HCT116 (cell line): ENCODE measurements around the gene PGAP3. TPM values are rescaled to one million over a fixed set of nuclear protein-coding genes. Genes with fewer than 3 reads are reported as not detected.

Experiments
- ATAC-seq: fragments of 200-7000 bp; cut with Tn5 transposase; 2 replicates; pipeline ENCODE4 v1.9.1; 2020; ENCODE audit warnings: mild to moderate bottlenecking, moderate library complexity
- BruUV-seq: library from RNA; stranded (reverse); fragments of 400-500 nt; replicated peaks from 2 replicates; lab custom pipeline; 2021; lab: Mats Ljungman, UMichigan
- CTCF ChIA-PET: fragments of 300-600 bp; sonication (Branson Sonifier 250); formaldehyde crosslinking; loops from one replicate; lab custom pipeline; 2021; ENCODE audit warnings: antibody characterized with exemption; lab: Charles Lee
- POLR2A ChIA-PET: fragments of 300-600, 350-600 bp; sonication (Branson Sonifier 250); formaldehyde crosslinking; loops from one replicate; lab custom pipeline; 2021; ENCODE audit warnings: antibody characterized with exemption; lab: Charles Lee
- RAD21 ChIA-PET, 2 experiments: fragments of 300-600 bp; sonication (Branson Sonifier 250); formaldehyde crosslinking; loops; one replicate each; lab custom pipeline; 2023; ENCODE audit warnings: low total read pairs in 2 of 2; ENCODE audit not compliant: uncharacterized antibody in 2 of 2, unreplicated experiment in 2 of 2, low non-redundant PET in 1 of 2; lab: Charles Lee
- DNase-seq: peaks from one replicate; pipeline ENCODE4 v3.0.0-alpha.2; 2010; ENCODE audit warnings: low read depth, low spot score
- H2AFZ ChIP-seq: fragments of 200-600 bp; shearing (Covaris generic), sonication (generic); 2 replicates; pipeline ENCODE4 v1.6.1; 2017; ENCODE audit warnings: low read depth, mixed run types, mixed read lengths, antibody characterized with exemption, low read length; ENCODE audit not compliant: poor library complexity, severe bottlenecking
- H3K27ac ChIP-seq: 2 replicates; pipeline ENCODE4 v1.5.1; 2012; ENCODE audit warnings: low read depth, low read length
- H3K27me3 ChIP-seq: fragments of 200-600 bp; sonication (generic); 2 replicates; pipeline ENCODE4 v1.6.1; 2016; ENCODE audit warnings: mixed run types, low read length, mixed read lengths; ENCODE audit not compliant: insufficient read depth
- H3K36me3 ChIP-seq, 2 experiments: fragments of 200-500 bp in 1 of 2; fragments of 200-600 bp in 1 of 2; sonication (Bioruptor generic) in 1 of 2; sonication (generic) in 1 of 2; 2 replicates each; pipeline versions ENCODE4 v1.5.1 to v1.6.1; 2014 to 2016; ENCODE audit warnings: low read length in 2 of 2, inconsistent platforms in 1 of 2, mixed read lengths in 1 of 2, mixed run types in 1 of 2; ENCODE audit not compliant: insufficient read depth in 2 of 2, control insufficient read depth in 1 of 2
- H3K4me1 ChIP-seq, 2 experiments: fragments of 200-600 bp in 1 of 2; sonication (generic) in 1 of 2; 2 replicates each; pipeline versions ENCODE4 v1.5.1 to v1.6.1; 2012 to 2017; ENCODE audit warnings: low read length in 2 of 2, inconsistent platforms in 1 of 2, mild to moderate bottlenecking in 1 of 2, mixed read lengths in 1 of 2, mixed run types in 1 of 2, moderate library complexity in 1 of 2; ENCODE audit not compliant: insufficient read depth in 2 of 2, control insufficient read depth in 1 of 2
- H3K4me2 ChIP-seq: fragments of 200-600 bp; sonication (generic); 2 replicates; pipeline ENCODE4 v1.6.1; 2017; ENCODE audit warnings: mixed run types, low read length, mixed read lengths
- H3K4me3 ChIP-seq, 2 experiments: fragments of 200-600 bp in 1 of 2; sonication (generic) in 1 of 2; replicated peaks in 1 of 2; 2 replicates each; pipeline ENCODE4 v1.5.1; 2011 to 2016; ENCODE audit warnings: low read length in 2 of 2, control low read depth in 1 of 2, low read depth in 1 of 2, mild to moderate bottlenecking in 1 of 2, mixed read lengths in 1 of 2, mixed run types in 1 of 2
- H3K79me2 ChIP-seq: fragments of 200-600 bp; sonication (generic); 2 replicates; pipeline ENCODE4 v1.6.1; 2017; ENCODE audit warnings: mild to moderate bottlenecking, mixed run types, low read length, moderate library complexity, mixed read lengths; ENCODE audit not compliant: insufficient read depth
- H3K9ac ChIP-seq: fragments of 200-600 bp; sonication (generic); 2 replicates; pipeline ENCODE4 v1.6.1; 2016; ENCODE audit warnings: low read length, mixed read lengths
- H3K9me2 ChIP-seq: fragments of 200-600 bp; sonication (generic), shearing (Covaris generic); 2 replicates; pipeline ENCODE4 v1.6.1; 2017; ENCODE audit warnings: mixed run types, mild to moderate bottlenecking, moderate library complexity; ENCODE audit not compliant: insufficient read depth
- H3K9me3 ChIP-seq, 2 experiments: fragments of 200-500 bp in 1 of 2; fragments of 200-600 bp in 1 of 2; sonication (Bioruptor generic) in 1 of 2; sonication (generic) in 1 of 2; 2 replicates each; pipeline ENCODE4 v1.6.1; 2014 to 2017; ENCODE audit warnings: low read length in 2 of 2, mixed read lengths in 2 of 2, inconsistent platforms in 1 of 2, low read depth in 1 of 2, mild to moderate bottlenecking in 1 of 2, mixed run types in 1 of 2, moderate library complexity in 1 of 2; ENCODE audit not compliant: control insufficient read depth in 1 of 2, insufficient read depth in 1 of 2
- H4K20me1 ChIP-seq: fragments of 200-600 bp; sonication (generic), shearing (Covaris generic); 2 replicates; pipeline ENCODE4 v1.6.1; 2017; ENCODE audit warnings: mixed run types, mild to moderate bottlenecking, moderate library complexity; ENCODE audit not compliant: insufficient read depth
- ELF1 ChIP-seq: IDR thresholded peaks from 2 replicates; pipeline ENCODE4 v1.6.1; 2012; ENCODE audit warnings: low read depth, borderline replicate concordance
- RAD21 ChIP-seq: IDR thresholded peaks from 2 replicates; pipeline ENCODE4 v1.6.1; 2012; ENCODE audit warnings: low read depth, mild to moderate bottlenecking
- intact Hi-C: fragments of 100-400 bp; cut with micrococcal nuclease; formaldehyde crosslinking; loops from 2 replicates; pipeline ENCODE4 v1.10.0; 2022
- total RNA-seq: library from RNA; stranded (reverse); gene quantifications from one replicate; pipeline ENCODE4 v1.2.1, GENCODE V29; 2021; ENCODE audit not compliant: unreplicated experiment
- TF ChIP-seq, protein P1 (sequence below): IDR thresholded peaks from 2 replicates; pipeline ENCODE4 v1.6.1; 2012; ENCODE audit warnings: low read depth
- TF ChIP-seq, protein P2 (sequence below), 3 experiments: fragments of 200-600 bp in 1 of 3; sonication (generic) in 1 of 3; IDR thresholded peaks in 2 of 3; conservative IDR thresholded peaks in 1 of 3; 2 replicates each; pipeline ENCODE4 v1.5.1; 2012 to 2017; ENCODE audit warnings: low read depth in 2 of 3, low read length in 2 of 3, antibody characterized with exemption in 1 of 3, borderline replicate concordance in 1 of 3, control low read depth in 1 of 3, mild to moderate bottlenecking in 1 of 3, mixed read lengths in 1 of 3, mixed run types in 1 of 3, moderate library complexity in 1 of 3; ENCODE audit not compliant: insufficient read depth in 1 of 3

The PGAP3 gene
- total RNA-seq, 1 experiment from 2014 or later = 15.2 TPM

DNA sequence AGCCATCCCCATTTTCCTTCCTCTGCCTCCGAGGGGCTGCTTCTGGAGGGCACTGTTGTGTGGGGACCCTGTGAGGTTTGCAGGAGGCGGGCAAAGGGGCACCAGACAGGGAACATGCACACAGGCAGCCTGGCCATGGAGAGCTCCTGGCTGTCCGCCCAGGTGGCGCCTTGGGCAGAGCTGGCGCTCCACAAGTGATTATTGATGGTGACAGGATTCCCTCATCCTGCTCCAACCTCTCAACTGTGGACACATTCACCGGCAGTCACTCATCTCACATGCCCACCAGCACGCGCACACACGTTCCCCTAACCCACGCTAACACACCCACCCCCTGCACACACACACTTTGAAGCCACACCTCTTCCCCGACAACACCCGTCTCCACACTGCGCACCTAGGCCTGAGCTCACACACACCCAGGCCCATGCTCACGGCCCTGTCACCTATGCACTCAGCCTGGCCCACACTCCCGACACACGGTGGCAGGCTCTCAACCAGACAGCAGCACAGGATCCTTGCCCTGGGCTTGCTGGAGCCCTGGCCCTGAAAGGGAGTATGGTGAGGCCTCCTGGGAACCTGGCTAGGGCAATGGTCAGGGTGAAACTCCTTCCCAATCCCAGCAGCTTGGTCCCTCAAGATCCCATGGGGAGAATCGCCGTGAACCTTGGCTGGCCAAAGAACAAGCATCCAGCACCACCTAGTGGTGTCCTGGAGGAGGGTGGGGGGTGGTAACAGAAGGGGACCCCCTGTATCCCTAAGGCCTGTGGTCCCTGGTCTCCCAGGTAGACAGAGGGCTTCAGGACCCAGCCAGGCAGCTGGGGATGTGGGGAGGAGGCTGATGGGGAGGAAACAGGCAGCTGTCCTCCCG is 16.0 kb downstream of the PGAP3 start:
- DNase-seq = peak; percentile 18
- intact Hi-C loops = loop anchor here (1.0 to 5.0 kb wide), 3 partner anchors 50 to 125 kb away; no protein-coding TSS in a partner anchor
- H3K4me2 ChIP-seq = no peak overlapping the region

More for the DNA sequence above, 16.0 kb downstream of the PGAP3 start:
- Histone ChIP-seq H3K79me2 (no peaks in the 10 kb centered on the region), H3K4me1 (peaks cover 20 to 21% of the 10 kb centered on the region in 2 experiments; a peak in 3 of 4 replicates), H3K9me3 (no peaks in the 10 kb centered on the region), H3K27ac (no peak overlapping the region; the same call in 1 of the 2 replicates), H4K20me1 (no peaks in the 10 kb centered on the region), H3K4me3 (no peak overlapping the region), H3K9ac (no peak overlapping the region), H3K9me2 (no peaks in the 10 kb centered on the region), H3K36me3 (no peaks in the 10 kb centered on the region), H2AFZ (no peak overlapping the region), H3K27me3 (no peaks in the 10 kb centered on the region)
- no TSS peak for BruUV-seq
- POLR2A ChIA-PET = interaction anchor here (1.6 kb wide), 1 partner anchor 50 kb away, joined by 3 read pairs; no protein-coding TSS in a partner anchor
- peak; percentile 77 for ATAC-seq
- CTCF ChIA-PET = interaction anchor here (0.6 to 3.9 kb wide), 12 partner anchors 16 to 465 kb away, joined by 3 to 51 read pairs (median 5); partner anchors contain the start of genes MIEN1 and PGAP3
- peak; percentile 86 for TF ChIP-seq RAD21
- no peak for TF ChIP-seq ELF1
- TF ChIP-seq, protein P1, sequence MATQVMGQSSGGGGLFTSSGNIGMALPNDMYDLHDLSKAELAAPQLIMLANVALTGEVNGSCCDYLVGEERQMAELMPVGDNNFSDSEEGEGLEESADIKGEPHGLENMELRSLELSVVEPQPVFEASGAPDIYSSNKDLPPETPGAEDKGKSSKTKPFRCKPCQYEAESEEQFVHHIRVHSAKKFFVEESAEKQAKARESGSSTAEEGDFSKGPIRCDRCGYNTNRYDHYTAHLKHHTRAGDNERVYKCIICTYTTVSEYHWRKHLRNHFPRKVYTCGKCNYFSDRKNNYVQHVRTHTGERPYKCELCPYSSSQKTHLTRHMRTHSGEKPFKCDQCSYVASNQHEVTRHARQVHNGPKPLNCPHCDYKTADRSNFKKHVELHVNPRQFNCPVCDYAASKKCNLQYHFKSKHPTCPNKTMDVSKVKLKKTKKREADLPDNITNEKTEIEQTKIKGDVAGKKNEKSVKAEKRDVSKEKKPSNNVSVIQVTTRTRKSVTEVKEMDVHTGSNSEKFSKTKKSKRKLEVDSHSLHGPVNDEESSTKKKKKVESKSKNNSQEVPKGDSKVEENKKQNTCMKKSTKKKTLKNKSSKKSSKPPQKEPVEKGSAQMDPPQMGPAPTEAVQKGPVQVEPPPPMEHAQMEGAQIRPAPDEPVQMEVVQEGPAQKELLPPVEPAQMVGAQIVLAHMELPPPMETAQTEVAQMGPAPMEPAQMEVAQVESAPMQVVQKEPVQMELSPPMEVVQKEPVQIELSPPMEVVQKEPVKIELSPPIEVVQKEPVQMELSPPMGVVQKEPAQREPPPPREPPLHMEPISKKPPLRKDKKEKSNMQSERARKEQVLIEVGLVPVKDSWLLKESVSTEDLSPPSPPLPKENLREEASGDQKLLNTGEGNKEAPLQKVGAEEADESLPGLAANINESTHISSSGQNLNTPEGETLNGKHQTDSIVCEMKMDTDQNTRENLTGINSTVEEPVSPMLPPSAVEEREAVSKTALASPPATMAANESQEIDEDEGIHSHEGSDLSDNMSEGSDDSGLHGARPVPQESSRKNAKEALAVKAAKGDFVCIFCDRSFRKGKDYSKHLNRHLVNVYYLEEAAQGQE = no peak
- TF ChIP-seq, protein P2, sequence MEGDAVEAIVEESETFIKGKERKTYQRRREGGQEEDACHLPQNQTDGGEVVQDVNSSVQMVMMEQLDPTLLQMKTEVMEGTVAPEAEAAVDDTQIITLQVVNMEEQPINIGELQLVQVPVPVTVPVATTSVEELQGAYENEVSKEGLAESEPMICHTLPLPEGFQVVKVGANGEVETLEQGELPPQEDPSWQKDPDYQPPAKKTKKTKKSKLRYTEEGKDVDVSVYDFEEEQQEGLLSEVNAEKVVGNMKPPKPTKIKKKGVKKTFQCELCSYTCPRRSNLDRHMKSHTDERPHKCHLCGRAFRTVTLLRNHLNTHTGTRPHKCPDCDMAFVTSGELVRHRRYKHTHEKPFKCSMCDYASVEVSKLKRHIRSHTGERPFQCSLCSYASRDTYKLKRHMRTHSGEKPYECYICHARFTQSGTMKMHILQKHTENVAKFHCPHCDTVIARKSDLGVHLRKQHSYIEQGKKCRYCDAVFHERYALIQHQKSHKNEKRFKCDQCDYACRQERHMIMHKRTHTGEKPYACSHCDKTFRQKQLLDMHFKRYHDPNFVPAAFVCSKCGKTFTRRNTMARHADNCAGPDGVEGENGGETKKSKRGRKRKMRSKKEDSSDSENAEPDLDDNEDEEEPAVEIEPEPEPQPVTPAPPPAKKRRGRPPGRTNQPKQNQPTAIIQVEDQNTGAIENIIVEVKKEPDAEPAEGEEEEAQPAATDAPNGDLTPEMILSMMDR (IDR thresholded peaks at IDR 0.05 in 2 of 3, conservative IDR thresholded peaks at IDR 0.05 in 1 of 3; ENCODE audit: borderline replicate concordance in 1 of 3, insufficient read depth in 1 of 3, low read depth in 2 of 3, low read length in 2 of 3) = peak; percentile 77 to 94 (median 81)
- RAD21 ChIA-PET = interaction anchor here (0.9 to 3.6 kb wide), 4 partner anchors 47 to 50 kb away, joined by 3 to 15 read pairs (median 4); no protein-coding TSS in a partner anchor
